GM21381 (cell line): ENCODE data around the gene TMEM144.
A peak's percentile ranks its signal among the peaks of the same experiment; 100 is the strongest.
"Not testable (repeated sequence)": the region's sequence is repeated elsewhere in the genome, so short reads cannot be mapped to it uniquely, and the experiment has no call there.

Experiments used
- ATAC-seq: cut with Tn5 transposase; IDR thresholded peaks from one replicate; pipeline ENCODE4 v1.9.1; 2021; ENCODE audit warnings: mild to moderate bottlenecking, moderate library complexity; ENCODE audit not compliant: unreplicated experiment

TMEM144 gene

GRCh38 chr4:158190718-158191117, 19.6 kb upstream of the TMEM144 start:
- no peak for ATAC-seq

DNA sequence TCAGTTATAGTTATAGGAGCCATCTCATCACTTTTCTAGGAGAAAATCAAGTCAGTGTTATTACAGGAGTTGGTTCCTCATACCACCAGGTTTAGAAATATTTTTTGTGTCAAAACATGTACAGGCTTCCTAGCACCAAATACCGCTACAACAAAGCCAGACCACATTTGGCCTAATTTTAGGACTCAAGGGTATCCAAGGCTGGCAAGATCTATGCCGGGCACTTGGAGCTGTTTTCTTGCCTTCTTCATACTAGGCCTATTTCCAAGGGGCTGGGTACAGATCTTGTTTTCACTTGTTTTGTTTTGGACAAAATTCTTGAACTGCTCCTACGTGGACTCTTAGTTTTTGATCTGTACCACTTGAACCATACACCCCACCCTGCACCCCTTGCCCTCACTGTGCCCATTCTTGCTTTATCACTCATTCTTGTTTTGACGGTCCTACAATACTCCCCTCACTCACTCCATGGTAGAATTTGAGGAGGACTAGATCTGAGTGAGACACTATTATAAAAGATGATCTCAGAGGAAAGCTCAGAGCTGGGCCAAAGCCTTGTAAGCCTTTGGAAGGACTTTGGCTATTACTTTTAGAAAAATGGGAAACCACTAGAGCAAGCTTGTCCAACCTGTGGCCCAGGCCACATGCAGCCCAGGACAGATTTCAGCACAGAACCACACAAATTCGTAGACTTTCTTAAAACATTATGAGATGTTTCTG, 17.7 kb upstream of the TMEM144 start:
- no peak for ATAC-seq

GRCh38 chr4:158193171-158193749, 17.0 kb upstream of the TMEM144 start:
- ATAC-seq, result no peak

DNA sequence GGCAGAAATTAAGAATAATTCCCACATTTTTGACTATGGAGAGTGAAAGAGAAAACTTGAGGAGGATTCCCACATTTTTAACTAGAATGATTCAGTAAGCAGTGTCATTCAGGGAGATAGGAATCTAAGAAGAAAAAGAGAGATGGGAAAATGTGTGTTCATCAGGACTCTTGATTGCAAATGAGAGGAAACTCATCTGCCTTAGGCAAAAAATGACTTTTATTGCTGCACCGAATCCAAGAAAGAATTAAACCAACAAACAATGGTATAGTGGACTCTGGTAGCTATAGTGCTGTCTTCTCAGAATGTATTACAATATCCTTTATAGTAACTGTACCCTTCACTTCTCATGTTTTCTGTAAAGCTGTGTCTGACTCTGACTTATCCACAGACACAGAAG, 15.0 kb upstream of the TMEM144 start:
- no peak for ATAC-seq

- ATAC-seq, result no peak
Measured at GRCh38 chr4:158197194-158197776, 13.0 kb upstream of the TMEM144 start.

DNA sequence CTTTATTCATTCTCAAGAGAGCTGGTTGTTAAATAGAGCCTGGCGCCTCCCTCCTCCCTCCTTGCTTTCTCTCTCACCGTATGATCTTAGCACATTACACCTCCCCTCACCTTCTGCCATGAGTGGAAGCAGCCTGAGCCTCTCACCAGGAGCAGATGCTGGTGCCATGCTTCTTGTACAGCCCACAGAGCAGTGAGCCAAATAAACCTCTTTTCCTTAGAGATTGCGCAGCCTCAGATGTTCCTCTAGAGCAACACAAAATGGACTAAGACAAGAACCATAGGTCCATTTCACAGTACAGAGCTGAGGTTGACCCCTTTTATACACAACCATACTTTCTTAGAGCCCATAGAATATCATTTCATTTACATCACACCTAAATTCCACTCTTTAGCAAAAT, 10.1 kb upstream of the TMEM144 start:
- no peak for ATAC-seq

DNA sequence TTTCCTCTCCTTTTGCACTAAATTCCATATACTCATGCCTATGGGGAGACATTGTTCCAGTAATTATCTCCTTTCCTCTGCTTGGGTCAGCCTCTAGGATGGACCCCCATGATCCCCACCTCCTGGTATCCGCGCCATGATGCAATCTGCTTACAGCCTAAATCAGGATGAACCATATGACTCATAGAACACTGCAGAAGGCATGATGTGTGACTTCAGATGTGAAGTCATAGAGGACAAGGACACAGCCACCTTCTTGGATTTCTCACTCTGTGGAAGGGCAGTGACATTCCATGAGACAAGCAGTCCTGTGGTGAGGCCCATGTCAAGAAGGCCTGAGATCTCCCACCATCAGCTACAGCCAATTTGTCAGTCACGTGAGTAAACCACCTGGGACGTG, 9.0 kb upstream of the TMEM144 start:
- no peak for ATAC-seq

DNA sequence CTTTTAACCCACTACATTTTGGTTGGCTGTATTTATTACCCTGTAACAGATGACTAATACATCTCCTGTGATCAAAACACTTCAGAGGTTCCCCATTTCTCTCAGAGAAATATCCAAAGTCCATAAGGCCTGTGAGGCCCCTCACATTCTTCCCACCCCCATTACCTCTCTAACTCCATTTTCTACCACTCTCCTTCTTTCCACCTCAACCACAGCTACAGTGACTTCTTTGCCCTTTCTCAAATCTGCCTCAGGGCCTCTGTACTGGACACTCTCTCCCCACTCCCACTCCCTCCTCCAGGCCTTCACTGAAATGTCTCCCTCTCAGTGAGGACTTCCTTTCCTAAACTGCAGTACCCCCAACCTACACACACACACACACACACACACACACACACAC, 8.4 kb upstream of the TMEM144 start:
- no peak for ATAC-seq

GRCh38 chr4:158202481-158202880, 7.8 kb upstream of the TMEM144 start:
- no peak for ATAC-seq

- ATAC-seq, result no peak
Measured at GRCh38 chr4:158203436-158203835, 6.8 kb upstream of the TMEM144 start.

DNA sequence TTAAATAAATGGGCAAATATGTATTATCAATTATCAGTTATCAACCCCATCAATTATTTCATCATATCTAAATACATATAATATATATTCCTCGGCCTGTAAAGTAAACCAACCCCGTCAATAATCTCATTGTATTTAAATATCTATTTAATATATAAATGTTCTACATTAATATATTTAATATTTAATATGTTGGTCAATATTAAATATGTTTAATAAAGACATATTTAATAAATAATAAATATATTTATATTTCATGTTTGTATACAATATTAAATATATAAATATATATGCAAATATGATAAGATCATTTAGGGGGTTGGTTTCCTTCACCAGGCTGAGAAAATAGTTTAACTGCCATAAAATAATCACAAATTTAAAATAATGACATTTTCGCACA, 6.4 kb upstream of the TMEM144 start:
- ATAC-seq, result no peak

GRCh38 chr4:158208963-158209640, 1.2 kb upstream of the TMEM144 start:
- ATAC-seq, result peak; percentile 49

GRCh38 chr4:158211222-158211621, 936 bp downstream of the TMEM144 start:
- ATAC-seq, result no peak

DNA sequence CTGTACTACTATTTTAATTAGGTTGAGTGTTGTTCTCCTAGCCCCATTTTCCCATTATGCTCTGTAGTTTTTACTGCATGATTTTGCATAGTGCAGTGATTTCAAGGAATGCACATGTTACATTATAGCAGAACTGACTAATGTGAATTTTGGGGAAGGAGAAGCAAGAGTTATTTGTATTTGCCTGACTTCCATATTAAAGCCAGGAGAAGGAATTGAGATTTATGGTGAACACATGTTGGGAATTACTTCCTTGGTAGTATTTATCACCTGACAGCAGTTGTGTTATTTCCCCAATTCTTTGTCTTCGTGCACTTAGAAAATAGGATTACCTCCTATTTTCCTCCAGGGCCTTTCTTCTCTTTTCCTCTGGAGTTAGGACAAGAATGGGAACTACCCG, 3.2 kb downstream of the TMEM144 start:
- ATAC-seq, result no peak

GRCh38 chr4:158214856-158215255, 4.6 kb downstream of the TMEM144 start:
- ATAC-seq, result no peak

DNA sequence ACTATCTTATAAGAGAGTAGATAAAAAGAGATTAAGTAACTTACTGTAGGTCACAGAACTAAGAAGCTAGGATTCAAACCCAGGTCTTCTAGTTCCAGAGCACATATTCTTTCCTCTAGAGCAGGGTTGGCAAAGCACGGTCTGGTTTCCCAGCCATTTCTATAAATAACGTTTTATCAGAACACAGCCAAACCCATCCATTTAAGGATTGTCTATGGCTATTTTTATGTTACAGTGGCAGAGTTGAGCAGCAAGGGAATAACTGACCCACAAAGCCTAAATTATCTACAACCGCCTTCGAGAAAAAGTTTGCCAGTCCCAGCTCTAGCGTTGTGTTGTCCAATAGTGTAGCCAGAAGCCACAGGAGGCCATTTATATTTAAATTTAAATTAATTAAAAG, 7.5 kb downstream of the TMEM144 start:
- ATAC-seq, result no peak

- ATAC-seq, result no peak
Measured at GRCh38 chr4:158219623-158220022, 9.3 kb downstream of the TMEM144 start.

GRCh38 chr4:158224318-158224717, 14.0 kb downstream of the TMEM144 start:
- ATAC-seq, result not testable (repeated sequence)

- not testable (repeated sequence) for ATAC-seq
Measured at GRCh38 chr4:158224999-158225398, 14.7 kb downstream of the TMEM144 start.

GRCh38 chr4:158227880-158228279, 17.6 kb downstream of the TMEM144 start:
- ATAC-seq, result not testable (repeated sequence)

DNA sequence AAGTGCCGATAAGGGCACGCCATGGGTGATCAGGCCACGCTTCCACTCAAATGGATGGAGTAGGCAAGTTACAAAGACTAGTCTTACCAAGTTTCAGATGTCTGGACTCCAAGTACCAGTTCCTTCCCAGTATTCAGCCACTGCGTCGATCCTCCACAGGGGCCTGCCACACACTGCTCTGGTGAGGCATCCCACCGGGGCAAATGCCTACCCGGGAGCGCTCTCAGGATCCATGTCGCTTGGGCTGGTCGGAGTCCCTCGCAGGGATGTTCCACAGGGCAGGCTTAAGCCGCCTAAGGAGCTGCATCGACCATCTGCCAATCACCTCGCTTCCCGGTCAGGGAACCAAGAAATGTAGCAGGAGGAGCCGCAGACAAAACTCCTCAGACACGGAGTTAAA, 18.1 kb downstream of the TMEM144 start:
- not testable (repeated sequence) for ATAC-seq

DNA sequence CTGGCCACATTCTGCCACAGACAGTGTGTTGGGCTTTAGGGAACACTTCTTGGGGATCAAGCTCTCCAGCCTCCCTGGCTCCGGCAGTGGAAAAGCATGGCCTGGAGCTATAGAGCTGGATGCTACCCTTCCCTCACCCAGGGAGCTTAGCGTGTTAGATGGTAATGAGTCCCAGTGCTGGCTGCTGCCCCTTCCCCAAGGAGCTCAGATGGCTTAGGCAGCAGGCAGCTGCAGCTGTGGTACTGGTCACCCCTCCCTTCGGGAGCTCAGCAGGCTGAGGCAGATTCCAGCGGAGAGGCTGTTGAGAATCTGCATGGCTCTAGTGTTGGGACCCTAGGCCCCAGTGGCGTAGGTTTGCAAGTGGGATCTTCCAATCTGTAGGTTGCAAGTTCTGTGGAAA, 19.5 kb downstream of the TMEM144 start:
- no peak for ATAC-seq
